GM21825 (cell line): Measurements from ENCODE around the gene KRABD2.
"Not testable (repeated sequence)": the region's sequence is repeated elsewhere in the genome, so short reads cannot be mapped to it uniquely, and the experiment has no call there.

Experiments used
- ATAC-seq: cut with Tn5 transposase; IDR thresholded peaks from one replicate; pipeline ENCODE4 v1.9.1; 2021; ENCODE audit warnings: mild to moderate bottlenecking, moderate library complexity; ENCODE audit not compliant: unreplicated experiment

Gene KRABD2

GRCh38 chr17:8365143-8365542 is 11.4 kb downstream of the KRABD2 start:
- ATAC-seq, result no peak

GRCh38 chr17:8362651-8363332 is 13.7 kb downstream of the KRABD2 start:
- no peak for ATAC-seq

GRCh38 chr17:8360751-8361150 is 15.8 kb downstream of the KRABD2 start:
- ATAC-seq, result no peak

- no peak for ATAC-seq
These were observed 16.2 kb downstream of the KRABD2 start for GRCh38 chr17:8360260-8360659.

GRCh38 chr17:8359769-8360168 is 16.7 kb downstream of the KRABD2 start:
- ATAC-seq, result no peak

- no peak for ATAC-seq
These were observed 18.6 kb downstream of the KRABD2 start for GRCh38 chr17:8357910-8358309.

- ATAC-seq, result no peak
These were observed 22.3 kb downstream of the KRABD2 start for GRCh38 chr17:8354236-8354635.

GRCh38 chr17:8353736-8354135 is 22.8 kb downstream of the KRABD2 start:
- ATAC-seq, result no peak

GRCh38 chr17:8350339-8350738 is 26.2 kb downstream of the KRABD2 start:
- no peak for ATAC-seq

- not testable (repeated sequence) for ATAC-seq
These were observed 29.5 kb downstream of the KRABD2 start for GRCh38 chr17:8347001-8347400.

- ATAC-seq, result no peak
These were observed 30.4 kb downstream of the KRABD2 start for GRCh38 chr17:8345951-8346665.

GRCh38 chr17:8345052-8345690 is 31.3 kb downstream of the KRABD2 start:
- ATAC-seq, result no peak

GRCh38 chr17:8341456-8341855 is 35.0 kb downstream of the KRABD2 start:
- no peak for ATAC-seq

GRCh38 chr17:8339540-8339939 is 37.0 kb downstream of the KRABD2 start, which contains the start of gene ODF4:
Gene ODF4 (plus strand): TSS chr17:8339840. CDS start chr17:8340052, 212 bp downstream.
- no peak for ATAC-seq

- no peak for ATAC-seq
These were observed 37.8 kb downstream of the KRABD2 start for GRCh38 chr17:8338753-8339140.

- ATAC-seq, result no peak
These were observed 38.4 kb downstream of the KRABD2 start for GRCh38 chr17:8337802-8338752.

- ATAC-seq, result no peak
These were observed 43.2 kb downstream of the KRABD2 start for GRCh38 chr17:8333281-8333680.

- ATAC-seq, result no peak
These were observed 43.8 kb downstream of the KRABD2 start for GRCh38 chr17:8332688-8333087.

GRCh38 chr17:8332128-8332527 is 44.4 kb downstream of the KRABD2 start:
- ATAC-seq, result no peak

GRCh38 chr17:8327303-8327649 is 49.2 kb downstream of the KRABD2 start:
- no peak for ATAC-seq
